Fibroblast of lung (primary cell): ENCODE measurements around the gene ADA.

ENCODE experiments used
- CTCF ChIP-seq, 2 donors: IDR thresholded peaks in 1 of 2; conservative IDR thresholded peaks in 1 of 2; 1 replicate in 1 of 2; 2 replicates in 1 of 2; pipeline ENCODE4 v1.5.1; 2011 to 2012; ENCODE audit warnings: low read length in 2 of 2, control low read depth in 1 of 2, inconsistent platforms in 1 of 2, low read depth in 1 of 2, mild to moderate bottlenecking in 1 of 2
- EZH2 ChIP-seq: IDR thresholded peaks from 2 replicates; pipeline ENCODE4 v1.5.1; 2012; ENCODE audit warnings: low read length, control low read depth, mild to moderate bottlenecking; ENCODE audit errors: missing control alignments

- TF ChIP-seq EZH2 (no peak), CTCF (conservative IDR thresholded peaks at IDR 0.05 in 1 of 2, IDR thresholded peaks at IDR 0.05 in 1 of 2; ENCODE audit: low read depth in 1 of 2, low read length in 2 of 2) (no peak)
Measured at GRCh38 chr20:44589537-44589936, 62.0 kb downstream of the ADA start.
